GM08714 (cell line): ENCODE results near the gene DNAI4.
"Not testable (repeated sequence)": the region's sequence is repeated elsewhere in the genome, so short reads cannot be mapped to it uniquely, and the experiment has no call there.

ENCODE experiments used
- H3K4me3 ChIP-seq: fragments of 200-500 bp; sonication (Bioruptor generic); 2 replicates; pipeline ENCODE4 v1.5.1; 2014; ENCODE audit warnings: mild to moderate bottlenecking, low read length, inconsistent platforms
- ZNF274 ChIP-seq: IDR thresholded peaks from 2 replicates; pipeline ENCODE4 v1.6.1; 2012; ENCODE audit warnings: mild to moderate bottlenecking, low read depth, low read length

Gene DNAI4

DNA sequence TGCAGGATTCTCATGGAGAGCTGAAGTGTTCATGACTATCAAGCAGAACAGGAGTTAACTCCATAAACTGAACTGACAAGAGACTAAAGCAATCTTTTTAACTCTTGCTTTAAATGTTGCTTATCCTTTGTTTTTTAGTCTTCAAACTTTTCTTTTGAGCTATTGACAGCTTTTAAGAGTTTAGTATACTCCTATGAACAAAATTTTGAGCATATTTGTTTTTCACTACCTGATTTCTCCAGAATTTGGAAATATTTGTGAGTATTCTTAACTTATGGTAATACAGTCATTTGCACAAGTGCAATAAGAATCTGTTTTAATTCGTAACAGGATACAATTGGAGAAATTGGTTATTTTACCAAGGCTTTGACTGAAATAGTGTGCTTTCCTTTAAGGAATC is 7.2 kb downstream of the DNAI4 start:
- H3K4me3 ChIP-seq, result no peak overlapping the region
- TF ChIP-seq ZNF274, result no peak

DNA sequence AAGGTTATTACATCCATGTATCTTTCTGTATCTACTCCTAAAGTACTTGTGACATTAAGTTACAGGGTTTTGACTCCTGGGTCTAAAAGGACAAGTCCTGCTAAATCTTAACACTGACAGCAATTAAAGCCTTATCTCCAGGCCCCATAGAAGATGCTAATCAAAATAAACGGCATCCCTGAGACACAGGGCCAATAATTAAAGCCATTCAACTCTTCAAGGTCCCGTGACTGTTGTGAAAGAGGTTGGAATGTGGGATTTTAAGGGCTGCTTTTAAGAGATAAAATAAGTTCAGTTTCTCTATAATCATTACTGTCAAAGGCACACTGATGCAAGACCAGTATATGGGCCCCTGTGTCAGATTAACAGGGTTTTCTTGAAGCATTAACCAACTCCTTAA is 8.3 kb downstream of the DNAI4 start:
- H3K4me3 ChIP-seq, result no peak overlapping the region
- TF ChIP-seq ZNF274, result no peak

DNA sequence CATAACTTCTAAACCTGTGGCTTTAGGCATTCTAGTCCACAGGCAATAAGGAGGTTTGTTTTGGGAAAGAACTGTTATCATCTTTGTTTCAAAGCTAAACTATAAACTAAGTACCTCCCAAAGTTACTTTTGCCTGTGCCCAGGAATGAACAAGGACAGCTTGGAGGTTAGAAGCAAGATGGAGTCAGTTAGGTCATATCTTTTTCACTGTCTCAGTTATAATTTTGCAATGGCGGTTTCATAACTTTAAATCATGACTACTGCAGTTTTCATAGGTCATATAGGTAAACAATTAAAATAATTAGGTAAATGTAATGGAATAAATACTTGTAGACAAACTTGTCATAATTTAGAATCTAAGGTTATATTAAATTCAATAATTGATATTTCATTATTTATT is 9.5 kb downstream of the DNAI4 start:
- not testable (repeated sequence) for H3K4me3 ChIP-seq

DNA sequence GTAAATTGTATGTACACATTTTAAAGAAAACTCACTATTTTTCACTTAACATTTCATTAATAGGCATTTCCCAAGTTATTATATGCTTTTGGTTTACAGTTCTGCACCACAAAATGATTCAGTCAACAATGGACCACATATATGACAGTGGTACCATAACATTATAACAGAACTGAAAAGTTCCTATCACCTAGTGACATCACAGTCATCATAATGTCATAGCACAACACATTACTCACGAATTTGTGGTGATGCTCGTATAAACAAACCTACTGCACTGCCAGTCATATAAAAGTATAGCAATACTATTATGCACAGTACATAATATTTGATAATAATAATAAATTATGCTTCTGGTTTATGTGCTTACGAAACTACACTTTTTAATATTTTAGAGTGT is 30.9 kb downstream of the DNAI4 start:
- TF ChIP-seq ZNF274, result no peak
- no peak overlapping the region for H3K4me3 ChIP-seq

DNA sequence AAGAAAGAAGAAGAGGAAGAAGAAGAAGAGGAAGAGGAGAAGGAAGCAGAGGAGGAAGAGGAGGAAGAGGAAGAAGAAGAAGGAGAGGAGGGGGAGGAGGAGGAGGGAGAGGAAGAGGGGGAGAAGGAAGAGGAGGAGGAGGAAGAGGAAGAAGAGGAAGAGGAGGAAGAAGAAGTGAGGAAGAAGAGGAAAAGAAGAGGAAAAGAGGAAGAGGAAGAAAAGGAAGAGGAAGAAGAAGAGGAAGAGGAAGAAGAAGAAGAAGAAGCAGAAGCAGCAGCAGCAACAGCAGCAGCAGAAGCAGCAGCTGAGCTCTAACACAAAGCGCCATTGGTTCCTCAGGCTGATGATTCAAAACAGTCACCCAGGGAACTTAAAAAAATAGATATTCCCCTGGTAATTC is 34.0 kb downstream of the DNAI4 start:
- H3K4me3 ChIP-seq, result no peak overlapping the region
- no peak for TF ChIP-seq ZNF274

DNA sequence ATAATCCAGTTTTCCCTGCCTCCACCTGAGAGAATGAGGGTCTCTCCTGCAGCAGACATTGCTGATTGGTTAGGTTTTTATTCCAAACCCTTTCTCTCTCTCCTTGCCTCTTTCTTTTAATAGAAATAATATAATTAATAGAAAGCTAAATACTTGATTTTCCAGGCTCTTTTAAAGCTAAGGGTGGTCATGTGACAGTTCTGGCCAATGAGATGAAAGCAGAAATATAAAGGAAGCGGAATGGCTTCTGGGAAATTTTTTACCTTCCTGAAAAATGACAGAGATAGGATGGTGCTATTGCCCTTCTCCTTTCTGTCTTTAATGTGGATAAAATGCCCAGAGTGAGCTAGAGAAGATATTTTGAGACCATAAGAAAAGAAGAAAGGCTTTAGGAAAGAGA is 35.6 kb downstream of the DNAI4 start:
- no peak for TF ChIP-seq ZNF274
- no peak overlapping the region for H3K4me3 ChIP-seq

DNA sequence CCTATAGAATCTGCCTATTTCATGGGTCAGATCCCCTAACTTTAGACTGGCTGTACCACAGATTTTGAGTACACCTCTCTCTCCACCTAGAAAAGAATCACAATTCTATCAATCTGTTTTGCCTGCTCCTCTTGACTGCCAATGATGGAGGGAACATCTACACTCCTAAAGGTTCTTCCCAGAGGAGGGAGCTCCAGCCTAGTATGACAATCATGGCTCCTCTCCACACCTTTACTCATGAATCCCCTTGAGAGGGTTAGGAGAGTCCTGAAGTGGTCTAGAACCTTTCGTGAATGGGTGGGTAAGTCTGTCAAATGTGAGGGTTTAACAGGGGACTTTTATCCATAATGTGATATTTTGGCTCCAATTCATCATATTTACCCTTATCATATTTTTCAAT is 48.0 kb downstream of the DNAI4 start:
- no peak for TF ChIP-seq ZNF274
- no peak overlapping the region for H3K4me3 ChIP-seq

DNA sequence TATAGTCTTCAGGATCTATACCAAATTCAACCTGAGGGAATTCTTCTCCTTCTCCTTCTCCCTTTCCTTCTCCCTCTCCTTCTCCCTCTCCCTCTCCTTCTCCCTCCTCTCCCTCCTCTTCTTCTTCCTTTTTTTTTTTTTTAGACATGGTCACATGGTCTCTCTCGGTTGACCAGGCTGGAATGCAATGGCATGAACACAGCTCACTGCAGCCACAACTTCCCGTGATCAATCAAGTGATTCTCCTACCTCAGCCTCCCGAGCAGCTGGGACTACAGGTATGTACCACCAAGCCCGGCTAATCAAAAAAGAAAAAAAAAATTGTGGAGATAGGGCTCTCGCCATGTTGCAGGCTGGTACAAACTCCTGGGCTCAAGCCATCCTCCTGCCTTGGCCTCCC is 51.5 kb downstream of the DNAI4 start:
- TF ChIP-seq ZNF274, result no peak
- no peak overlapping the region for H3K4me3 ChIP-seq

DNA sequence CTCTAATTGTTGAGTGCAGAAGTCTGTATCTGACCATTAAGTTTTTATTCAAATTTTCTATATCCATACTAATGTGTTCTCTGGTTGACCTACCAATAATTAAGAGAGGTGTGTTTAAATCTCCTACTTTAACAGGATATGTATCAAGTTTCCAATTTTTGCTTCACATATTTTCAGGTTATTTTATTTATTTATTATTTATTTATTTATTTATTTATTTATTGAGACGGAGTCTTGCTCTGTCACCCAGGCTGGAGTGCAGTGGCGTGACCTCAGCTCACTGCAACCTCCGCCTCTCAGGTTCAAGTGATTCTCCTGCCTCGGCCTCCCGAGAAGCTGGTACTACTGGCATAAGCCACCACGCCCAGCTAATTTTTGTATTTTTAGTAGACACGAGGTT is 52.6 kb downstream of the DNAI4 start:
- not testable (repeated sequence) for H3K4me3 ChIP-seq

DNA sequence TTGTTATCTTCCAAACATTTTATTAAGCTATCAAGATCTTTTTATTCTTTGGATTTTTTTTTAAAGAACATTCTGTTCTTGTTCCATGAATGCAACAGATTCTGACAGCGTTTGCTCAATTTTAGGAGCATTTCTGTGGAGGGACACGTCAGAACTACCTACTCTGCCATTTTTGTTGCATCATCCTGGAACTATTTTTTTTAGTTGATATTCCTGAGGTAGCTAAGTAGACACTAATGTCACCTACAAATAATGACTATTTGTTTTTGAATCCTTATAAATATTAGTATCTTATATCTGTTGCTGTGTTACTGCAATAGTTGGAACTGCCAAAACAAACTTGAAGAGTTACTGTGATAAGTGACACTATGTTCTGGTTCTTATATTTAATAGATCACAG is 57.2 kb downstream of the DNAI4 start:
- no peak overlapping the region for H3K4me3 ChIP-seq

DNA sequence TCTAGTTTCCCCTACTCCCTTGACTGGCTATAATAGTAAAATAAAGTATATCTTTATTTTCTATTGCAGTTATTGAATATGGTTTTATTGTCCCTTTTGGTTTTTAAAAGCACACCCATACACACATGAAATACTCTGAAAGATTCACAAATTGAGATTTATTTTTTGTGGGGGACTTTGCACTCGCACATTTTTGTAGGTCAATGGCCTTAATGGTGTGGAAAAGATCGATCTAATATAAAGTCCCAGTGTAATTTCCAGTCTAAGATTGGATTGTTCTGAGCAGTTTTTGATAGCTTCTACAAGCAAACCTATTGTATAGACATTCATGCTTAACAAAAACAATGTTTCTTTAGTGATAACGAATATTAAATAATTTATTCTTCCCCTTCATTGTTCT is 64.1 kb downstream of the DNAI4 start:
- no peak for TF ChIP-seq ZNF274

More for the DNA sequence above, 57.2 kb downstream of the DNAI4 start:
- no peak for TF ChIP-seq ZNF274

DNA sequence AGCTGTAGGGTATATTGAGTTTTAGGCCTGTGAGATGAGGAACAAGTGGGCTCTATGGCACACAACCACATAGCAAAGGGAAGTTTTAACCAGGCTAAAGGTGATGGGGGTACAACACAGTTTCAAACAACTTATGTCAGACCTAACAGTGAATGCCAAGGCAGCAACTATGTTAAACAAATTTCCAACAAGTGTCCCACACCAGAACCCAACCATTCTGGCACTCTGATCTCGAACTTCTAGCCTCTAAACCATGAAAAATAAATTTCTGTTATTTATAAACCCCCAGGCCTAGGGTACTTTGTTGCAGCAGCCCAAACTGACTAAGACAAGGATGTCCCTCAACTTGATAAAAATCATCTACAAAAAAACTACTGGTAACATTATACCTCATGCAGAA is 71.3 kb downstream of the DNAI4 start:
- TF ChIP-seq ZNF274, result no peak
- H3K4me3 ChIP-seq, result no peak overlapping the region

More for the DNA sequence above, 64.1 kb downstream of the DNAI4 start:
- no peak overlapping the region for H3K4me3 ChIP-seq

DNA sequence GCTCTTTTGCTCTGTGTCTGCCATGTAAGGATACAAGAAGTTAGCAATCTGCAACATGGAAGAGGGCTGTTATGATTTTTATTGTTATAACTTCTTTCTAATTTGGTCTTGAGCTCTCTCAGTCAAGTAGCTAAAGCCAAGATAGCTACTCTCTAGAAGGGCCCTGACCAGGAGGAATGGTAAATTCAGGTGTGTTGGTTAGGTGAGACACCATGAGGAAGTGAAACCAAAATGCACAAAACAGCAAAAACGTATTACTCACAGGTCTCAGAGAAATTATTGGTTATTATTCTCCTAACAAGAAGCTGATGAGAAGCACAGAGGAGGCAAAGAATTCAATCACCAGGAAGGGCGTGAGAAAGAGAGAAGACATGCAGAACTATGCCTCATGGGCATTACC is 71.8 kb downstream of the DNAI4 start:
- no peak overlapping the region for H3K4me3 ChIP-seq
- no peak for TF ChIP-seq ZNF274

DNA sequence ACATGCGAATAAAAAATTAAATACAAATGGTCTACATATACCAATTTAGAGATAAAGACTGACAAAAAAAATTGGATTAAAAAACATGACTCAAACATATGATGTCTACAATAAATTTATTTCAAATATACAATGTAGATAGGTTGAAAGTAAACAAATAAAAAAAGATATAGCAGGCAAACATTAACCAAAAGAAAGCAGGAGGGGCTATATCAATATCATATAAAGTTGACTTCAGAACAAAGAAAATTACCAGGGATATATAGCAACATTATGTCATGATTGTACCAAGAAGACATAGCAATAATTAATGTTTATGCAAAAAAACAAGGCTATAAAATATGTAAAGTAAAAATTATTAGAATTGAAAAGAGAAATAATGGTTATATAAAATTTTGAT is 73.7 kb downstream of the DNAI4 start:
- H3K4me3 ChIP-seq, result no peak overlapping the region
- TF ChIP-seq ZNF274, result no peak

DNA sequence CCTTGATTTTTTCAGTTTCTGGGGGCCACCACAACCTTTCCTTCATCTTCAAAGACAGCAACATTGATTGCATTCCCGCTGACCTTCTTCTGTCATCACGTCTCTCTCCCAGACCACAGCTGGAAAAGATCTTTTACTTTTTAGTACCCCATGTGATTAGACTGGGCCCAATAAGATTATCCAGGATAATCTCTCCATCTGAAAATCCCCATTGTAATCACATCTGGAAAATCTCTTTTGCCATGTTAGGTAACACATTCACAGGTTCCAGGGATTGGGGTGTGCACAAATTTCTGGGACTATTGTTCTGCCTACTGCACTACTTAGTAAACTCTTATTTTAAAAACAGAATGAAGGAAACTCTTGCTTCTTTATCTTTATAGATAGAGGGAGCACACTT is 76.5 kb downstream of the DNAI4 start:
- no peak for TF ChIP-seq ZNF274
- H3K4me3 ChIP-seq, result no peak overlapping the region

DNA sequence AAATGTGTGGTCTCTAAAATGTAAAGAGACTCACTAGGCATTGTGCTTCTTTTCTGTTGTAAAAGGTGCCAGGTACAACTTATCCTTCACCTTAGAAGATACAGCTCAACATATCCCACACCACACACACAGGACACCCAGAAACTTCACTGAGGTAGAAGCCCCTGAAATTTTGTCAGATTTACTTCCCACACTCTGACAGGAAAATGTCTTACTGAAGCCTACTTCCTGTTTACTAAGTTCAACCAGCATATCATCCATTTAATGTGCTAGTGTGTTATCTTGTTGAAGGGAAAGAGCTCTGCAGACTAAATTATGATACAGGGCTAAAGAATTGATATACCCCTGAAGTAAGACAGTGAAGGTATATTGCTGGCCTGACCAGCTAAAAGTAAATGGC is 83.7 kb downstream of the DNAI4 start:
- no peak for TF ChIP-seq ZNF274
- H3K4me3 ChIP-seq, result no peak overlapping the region

DNA sequence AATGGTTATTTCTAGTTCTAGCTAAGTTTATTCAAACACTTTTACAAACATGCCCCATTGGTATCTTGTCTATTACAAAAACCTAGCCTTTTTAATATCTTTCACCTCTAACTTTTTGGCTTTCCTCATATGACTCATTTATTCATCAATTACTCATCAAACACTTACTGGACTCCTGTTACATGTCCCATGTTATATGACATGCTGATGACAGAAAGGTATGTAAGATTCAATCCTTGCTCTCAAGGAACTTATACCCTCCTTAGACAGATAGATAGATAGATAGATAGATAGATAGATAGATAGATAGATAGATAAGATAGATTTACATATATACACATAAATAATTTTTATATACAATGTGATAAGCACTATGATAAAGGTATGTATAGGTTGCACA is 89.7 kb downstream of the DNAI4 start:
- H3K4me3 ChIP-seq, result no peak overlapping the region
- no peak for TF ChIP-seq ZNF274
